H9 (cell line): ENCODE results near the gene TMCO6. TPM values are rescaled to one million over a fixed set of nuclear protein-coding genes. Genes with fewer than 3 reads are reported as not detected.

Experiments
- DNase-seq: peaks from one replicate; pipeline ENCODE4 v3.0.0-alpha.2; 2017
- H2AFZ ChIP-seq: one replicate; pipeline ENCODE4 v1.6.1; 2013; ENCODE audit warnings: mild to moderate bottlenecking, low read length, control low read depth, moderate library complexity
- H2AK5ac ChIP-seq: 2 replicates; pipeline ENCODE4 v1.6.1; 2013; ENCODE audit warnings: low read length, control low read depth, mixed read lengths; ENCODE audit not compliant: insufficient read length
- H2BK120ac ChIP-seq: one replicate; pipeline ENCODE4 v1.6.1; 2013; ENCODE audit warnings: low read depth, mild to moderate bottlenecking, low read length, control low read depth, inconsistent platforms; ENCODE audit not compliant: poor library complexity, severe bottlenecking
- H2BK12ac ChIP-seq: 2 replicates; pipeline ENCODE4 v1.6.1; 2013; ENCODE audit warnings: low read length, control low read depth, mixed read lengths, low read depth; ENCODE audit not compliant: insufficient read length
- H2BK15ac ChIP-seq: 2 replicates; pipeline ENCODE4 v1.6.1; 2013; ENCODE audit warnings: low read depth, low read length, control low read depth
- H2BK20ac ChIP-seq: one replicate; pipeline ENCODE4 v1.6.1; 2013; ENCODE audit warnings: low read depth, mild to moderate bottlenecking, low read length, control low read depth, inconsistent platforms; ENCODE audit not compliant: poor library complexity, severe bottlenecking
- H2BK5ac ChIP-seq: 2 replicates; pipeline ENCODE4 v1.6.1; 2013; ENCODE audit warnings: low read length, control low read depth, mixed read lengths; ENCODE audit not compliant: insufficient read length
- H3K14ac ChIP-seq: 2 replicates; pipeline ENCODE4 v1.6.1; 2013; ENCODE audit warnings: low read length, control low read depth; ENCODE audit not compliant: insufficient read depth
- H3K18ac ChIP-seq: 2 replicates; pipeline ENCODE4 v1.6.1; 2013; ENCODE audit warnings: low read depth, mild to moderate bottlenecking, mixed read lengths, low read length, control low read depth; ENCODE audit not compliant: insufficient read length
- H3K23ac ChIP-seq: 2 replicates; pipeline ENCODE4 v1.6.1; 2013; ENCODE audit warnings: low read length, control low read depth, mixed read lengths, low read depth; ENCODE audit not compliant: insufficient read length
- H3K23me2 ChIP-seq: 2 replicates; pipeline ENCODE4 v1.6.1; 2013; ENCODE audit warnings: low read depth, mild to moderate bottlenecking, mixed read lengths, low read length, control low read depth; ENCODE audit not compliant: insufficient read length, poor library complexity, severe bottlenecking
- H3K27ac ChIP-seq: 2 replicates; pipeline ENCODE4 v1.5.1; 2013; ENCODE audit warnings: low read length, control low read depth, mixed read lengths, low read depth; ENCODE audit not compliant: insufficient read length
- H3K27me3 ChIP-seq: 2 replicates; pipeline ENCODE4 v1.6.1; 2013; ENCODE audit warnings: low read length, control low read depth, inconsistent platforms; ENCODE audit not compliant: insufficient read depth
- H3K4ac ChIP-seq: 2 replicates; pipeline ENCODE4 v1.6.1; 2013; ENCODE audit warnings: low read depth, mild to moderate bottlenecking, control low read depth, inconsistent platforms, low read length, moderate library complexity
- H3K4me1 ChIP-seq: 2 replicates; pipeline ENCODE4 v1.6.1; 2013; ENCODE audit warnings: low read length, control low read depth, inconsistent platforms; ENCODE audit not compliant: insufficient read depth
- H3K4me2 ChIP-seq: 2 replicates; pipeline ENCODE4 v1.6.1; 2013; ENCODE audit warnings: low read length, control low read depth, mixed read lengths; ENCODE audit not compliant: insufficient read length, insufficient read depth
- H3K56ac ChIP-seq: 2 replicates; pipeline ENCODE4 v1.6.1; 2013; ENCODE audit warnings: low read depth, mild to moderate bottlenecking, mixed read lengths, low read length, control low read depth; ENCODE audit not compliant: insufficient read length
- H3K79me1 ChIP-seq: 2 replicates; pipeline ENCODE4 v1.6.1; 2013; ENCODE audit warnings: low read depth, mild to moderate bottlenecking, moderate library complexity, low read length, control low read depth, inconsistent platforms; ENCODE audit not compliant: insufficient read depth, poor library complexity, severe bottlenecking
- H3K79me2 ChIP-seq: 2 replicates; pipeline ENCODE4 v1.6.1; 2013; ENCODE audit warnings: low read length, control low read depth, inconsistent platforms; ENCODE audit not compliant: insufficient read depth
- H3K9ac ChIP-seq: 2 replicates; pipeline ENCODE4 v1.6.1; 2013; ENCODE audit warnings: low read length, control low read depth, mixed read lengths; ENCODE audit not compliant: insufficient read length; ENCODE audit errors: extremely low read depth
- H3K9me3 ChIP-seq: one replicate; pipeline ENCODE4 v1.6.1; 2013; ENCODE audit warnings: low read depth, low read length, inconsistent platforms; ENCODE audit not compliant: control insufficient read depth
- H3T11ph ChIP-seq: one replicate; pipeline ENCODE4 v1.6.1; 2013; ENCODE audit warnings: mild to moderate bottlenecking, low read length, control low read depth, inconsistent platforms
- H4K20me1 ChIP-seq: one replicate; pipeline ENCODE4 v1.6.1; 2013; ENCODE audit not compliant: control insufficient read depth, insufficient read length, insufficient read depth
- H4K5ac ChIP-seq: 2 replicates; pipeline ENCODE4 v1.6.1; 2013; ENCODE audit warnings: low read depth, mild to moderate bottlenecking, mixed read lengths, low read length, control low read depth; ENCODE audit not compliant: insufficient read length
- H4K8ac ChIP-seq: replicated peaks from 2 replicates; pipeline ENCODE4 v1.6.1; 2013; ENCODE audit warnings: low read length, control low read depth, mixed read lengths, low read depth; ENCODE audit not compliant: insufficient read length
- H4K91ac ChIP-seq: 2 replicates; pipeline ENCODE4 v1.6.1; 2013; ENCODE audit warnings: low read depth, mild to moderate bottlenecking, moderate library complexity, mixed read lengths, low read length, control low read depth; ENCODE audit not compliant: insufficient read length
- H3K27ac Mint-ChIP-seq, 3 experiments: 2 replicates in 2 of 3; 3 replicates in 1 of 3; pipeline ENCODE4 v1.8.0; 2020 to 2021; ENCODE audit warnings: mixed read lengths in 3 of 3, mild to moderate bottlenecking in 1 of 3, moderate library complexity in 1 of 3
- H3K27me3 Mint-ChIP-seq: 2 replicates; pipeline ENCODE4 v1.8.0; 2021; ENCODE audit warnings: low read depth, mild to moderate bottlenecking, moderate library complexity, mixed read lengths
- H3K36me3 Mint-ChIP-seq, 3 experiments: 2 replicates in 2 of 3; 3 replicates in 1 of 3; pipeline ENCODE4 v1.8.0; 2020 to 2021; ENCODE audit warnings: low read depth in 3 of 3, mixed read lengths in 3 of 3; ENCODE audit not compliant: insufficient read depth in 1 of 3
- H3K4me1 Mint-ChIP-seq, 2 experiments: 2 replicates each; pipeline ENCODE4 v1.8.0; 2020; ENCODE audit warnings: mixed read lengths in 2 of 2
- H3K4me3 Mint-ChIP-seq, 2 experiments: 2 replicates in 1 of 2; 3 replicates in 1 of 2; pipeline ENCODE4 v1.8.0; 2020 to 2021; ENCODE audit warnings: mild to moderate bottlenecking in 2 of 2, mixed read lengths in 2 of 2, moderate library complexity in 1 of 2
- H3K9me3 Mint-ChIP-seq, 2 experiments: 2 replicates in 1 of 2; 3 replicates in 1 of 2; pipeline ENCODE4 v1.8.0; 2020; ENCODE audit warnings: mild to moderate bottlenecking in 2 of 2, mixed read lengths in 2 of 2, moderate library complexity in 1 of 2
- CTCF ChIP-seq: fragments of 200-600 bp; sonication (generic); conservative IDR thresholded peaks from 3 replicates; pipeline ENCODE4 v1.8.0; 2021; ENCODE audit warnings: antibody characterized with exemption, mild to moderate bottlenecking
- WGBS: extraction: QIAGEN DNeasy Blood & Tissue Kit; methylation state at CpG from one replicate; pipeline ENCODE4 v1.1.7; 2013; ENCODE audit warnings: missing lambda C conversion rate, low lambda C conversion rate, mixed read lengths; ENCODE audit not compliant: insufficient read length; ENCODE audit errors: extremely low coverage; 5-methylcytosine and 5-hydroxymethylcytosine counted together
- total RNA-seq: library from RNA; stranded (reverse); gene quantifications from 2 replicates; pipeline ENCODE4 v1.2.1, GENCODE V29; 2021

The TMCO6 gene
- total RNA-seq, 1 experiment from 2014 or later = 39.3 TPM

- no CpG with 5 or more reads among the region's 8 CpGs for WGBS
- Histone ChIP-seq H3K9ac (no peak overlapping the region), H2BK12ac (no peak overlapping the region), H3K18ac (no peak overlapping the region), H3K9me3 (peaks cover 4% of the 10 kb centered on the region), H3K14ac (no peak overlapping the region), H4K91ac (no peak overlapping the region), H4K8ac (no peak overlapping the region), H3K23me2 (peaks cover 6% of the 10 kb centered on the region), H2AK5ac (no peak overlapping the region), H3K27ac (no peak overlapping the region), H2BK15ac (no peak overlapping the region), H3K56ac (no peak overlapping the region), H3T11ph (no peak overlapping the region), H4K5ac (no peak overlapping the region), H3K4ac (no peak overlapping the region), H3K79me2 (no peaks in the 10 kb centered on the region), H2BK20ac (no peak overlapping the region), H3K4me2 (no peak overlapping the region), H3K4me1 (no peaks in the 10 kb centered on the region), H4K20me1 (no peaks in the 10 kb centered on the region), H2BK120ac (no peak overlapping the region), H2AFZ (no peak overlapping the region), H3K79me1 (no peaks in the 10 kb centered on the region), H2BK5ac (no peak overlapping the region), H3K23ac (no peak overlapping the region), H3K27me3 (no peaks in the 10 kb centered on the region)
- Mint-ChIP-seq H3K27me3 (peaks cover 5% of the 10 kb centered on the region), H3K9me3 (peaks cover 11 to 17% of the 10 kb centered on the region in 2 experiments), H3K27ac (no peak overlapping the region), H3K36me3 (peaks cover 0 to 6% (median 5%) of the 10 kb centered on the region in 3 experiments; a peak in 2 of 7 replicates), H3K4me3 (no peak overlapping the region), H3K4me1 (peaks cover 19 to 21% of the 10 kb centered on the region in 2 experiments)
- no peak for TF ChIP-seq CTCF
- no peak for DNase-seq
These were observed 3.7 kb upstream of the TMCO6 start for GRCh38 chr5:140635291-140636257.
